Fibroblast of lung (primary cell): ENCODE measurements around the gene CLUH. TPM values are rescaled to one million over a fixed set of nuclear protein-coding genes. Genes with fewer than 3 reads are reported as not detected.

Source experiments
- DNase-seq, 2 donors: peaks; one replicate each; pipeline versions ENCODE4 v3.0.0 to v3.0.0-alpha.2; 2010; ENCODE audit warnings: low read depth in 2 of 2
- H2AFZ ChIP-seq: 2 replicates; pipeline ENCODE4 v1.5.1; 2012; ENCODE audit warnings: low read length, control low read depth, inconsistent platforms
- H3K27ac ChIP-seq: 2 replicates; pipeline ENCODE4 v1.5.1; 2011; ENCODE audit warnings: low read length, control low read depth; ENCODE audit not compliant: insufficient read depth
- H3K27me3 ChIP-seq: 2 replicates; pipeline ENCODE4 v1.5.1; 2011; ENCODE audit warnings: mild to moderate bottlenecking, low read length; ENCODE audit not compliant: control insufficient read depth, insufficient read depth
- H3K36me3 ChIP-seq: 2 replicates; pipeline ENCODE4 v1.5.1; 2011; ENCODE audit warnings: low read length; ENCODE audit not compliant: control insufficient read depth, insufficient read depth
- H3K4me1 ChIP-seq: 2 replicates; pipeline ENCODE4 v1.5.1; 2011; ENCODE audit warnings: low read length; ENCODE audit not compliant: control insufficient read depth, insufficient read depth; ENCODE audit errors: extremely low read depth
- H3K4me2 ChIP-seq: 2 replicates; pipeline ENCODE4 v1.5.1; 2011; ENCODE audit warnings: low read length, control low read depth; ENCODE audit not compliant: insufficient read depth; ENCODE audit errors: extremely low read depth
- H3K4me3 ChIP-seq, 4 experiments: fragments of 200-600 bp in 1 of 4; sonication (generic) in 1 of 4; replicated peaks in 1 of 4; 2 replicates each; pipeline ENCODE4 v1.5.1; 2011 to 2016; ENCODE audit warnings: low read length in 4 of 4, low read depth in 3 of 4, mild to moderate bottlenecking in 3 of 4, control low read depth in 2 of 4, inconsistent platforms in 1 of 4, mixed read lengths in 1 of 4; ENCODE audit not compliant: insufficient read depth in 1 of 4; ENCODE audit errors: control extremely low read depth in 1 of 4
- H3K79me2 ChIP-seq: 2 replicates; pipeline ENCODE4 v1.5.1; 2012; ENCODE audit warnings: mild to moderate bottlenecking, low read length, inconsistent platforms; ENCODE audit not compliant: control insufficient read depth, insufficient read depth
- H3K9ac ChIP-seq: 2 replicates; pipeline ENCODE4 v1.5.1; 2011; ENCODE audit warnings: mild to moderate bottlenecking, low read length, control low read depth; ENCODE audit not compliant: insufficient read depth
- H3K9me3 ChIP-seq: 2 replicates; pipeline ENCODE4 v1.5.1; 2012; ENCODE audit warnings: low read depth, low read length; ENCODE audit not compliant: control insufficient read depth, insufficient read depth
- H4K20me1 ChIP-seq: 2 replicates; pipeline ENCODE4 v1.5.1; 2011; ENCODE audit warnings: low read length; ENCODE audit not compliant: control insufficient read depth, insufficient read depth; ENCODE audit errors: extremely low read depth
- CTCF ChIP-seq, 2 donors: IDR thresholded peaks in 1 of 2; conservative IDR thresholded peaks in 1 of 2; 1 replicate in 1 of 2; 2 replicates in 1 of 2; pipeline ENCODE4 v1.5.1; 2011 to 2012; ENCODE audit warnings: low read length in 2 of 2, control low read depth in 1 of 2, inconsistent platforms in 1 of 2, low read depth in 1 of 2, mild to moderate bottlenecking in 1 of 2
- EZH2 ChIP-seq: IDR thresholded peaks from 2 replicates; pipeline ENCODE4 v1.5.1; 2012; ENCODE audit warnings: low read length, control low read depth, mild to moderate bottlenecking; ENCODE audit errors: missing control alignments
- polyA plus RNA-seq, 2 donors: library from polyadenylated mRNA; depleted of rRNA in 1 of 2; stranded (reverse) in 1 of 2; unstranded in 1 of 2; fragments of >200 nt; gene quantifications; 2 replicates each; pipeline ENCODE4 v1.2.1, GENCODE V29; 2011 to 2012; ENCODE audit warnings: missing spikeins in 1 of 2
- total RNA-seq: library from RNA; depleted of rRNA; stranded (reverse); fragments of >200 nt; gene quantifications from 2 replicates; pipeline ENCODE4 v1.2.1, GENCODE V29; 2014

Gene CLUH
- total and polyA plus RNA-seq, 2 donors (not counting 1 experiment from before 2014, with no cell fraction given), result 10.5 to 29.4 TPM

GRCh38 chr17:2647957-2648356, 63.6 kb downstream of the CLUH start:
- Histone ChIP-seq H3K9me3 (no peaks in the 10 kb centered on the region), H2AFZ (no peak overlapping the region), H3K79me2 (peaks cover 41% of the 10 kb centered on the region), H3K27me3 (no peaks in the 10 kb centered on the region), H4K20me1 (no peaks in the 10 kb centered on the region), H3K4me2 (no peak overlapping the region), H3K36me3 (no peaks in the 10 kb centered on the region), H3K4me3 (no peak overlapping the region), H3K4me1 (peaks cover 2% of the 10 kb centered on the region), H3K27ac (no peak overlapping the region), H3K9ac (no peak overlapping the region)
- no peak for DNase-seq
- TF ChIP-seq CTCF (conservative IDR thresholded peaks at IDR 0.05 in 1 of 2, IDR thresholded peaks at IDR 0.05 in 1 of 2; ENCODE audit: low read depth in 1 of 2, low read length in 2 of 2), result no peak

GRCh38 chr17:2644971-2645370, 66.6 kb downstream of the CLUH start:
- H3K27ac ChIP-seq, result no peak overlapping the region
- H3K27me3 ChIP-seq, result no peaks in the 10 kb centered on the region
- no peaks in the 10 kb centered on the region for H3K4me1 ChIP-seq
- H3K4me3 ChIP-seq, result no peak overlapping the region
- H3K36me3 ChIP-seq, result no peaks in the 10 kb centered on the region
- H3K9me3 ChIP-seq, result no peaks in the 10 kb centered on the region
- TF ChIP-seq CTCF (conservative IDR thresholded peaks at IDR 0.05 in 1 of 2, IDR thresholded peaks at IDR 0.05 in 1 of 2; ENCODE audit: low read depth in 1 of 2, low read length in 2 of 2) (no peak), EZH2 (no peak)
- H3K9ac ChIP-seq, result no peak overlapping the region
- DNase-seq, result no peak
- no peaks in the 10 kb centered on the region for H4K20me1 ChIP-seq
- no peak overlapping the region for H3K4me2 ChIP-seq
- H3K79me2 ChIP-seq, result peaks cover 52% of the 10 kb centered on the region
- no peak overlapping the region for H2AFZ ChIP-seq

Other genes starting within 250 kb of the CLUH start
- gene METTL16, start 199.9 kb downstream of the CLUH start, total RNA-seq, result 12.2 and 12.8 TPM in 2 replicates
- gene METTL16, start 199.9 kb downstream of the CLUH start, polyA plus RNA-seq, result 13.4 and 15.4 TPM in 2 replicates
- 78.6 and 108 TPM in 2 replicates for gene PAFAH1B1, start 118.1 kb downstream of the CLUH start, total RNA-seq
- gene PAFAH1B1, start 118.1 kb downstream of the CLUH start, polyA plus RNA-seq, result 87.7 and 107 TPM in 2 replicates
- gene CCDC92B, start 37.9 kb upstream of the CLUH start, total RNA-seq, result not detected in 2 replicates
- not detected in 2 replicates for gene CCDC92B, start 37.9 kb upstream of the CLUH start, polyA plus RNA-seq
- gene RAP1GAP2, start 84.7 kb upstream of the CLUH start, total RNA-seq, result 0.33 and 0.51 TPM in 2 replicates
- 0.99 and 1.3 TPM in 2 replicates for gene RAP1GAP2, start 84.7 kb upstream of the CLUH start, polyA plus RNA-seq